Gastrocnemius medialis (tissue), 4 donors: ENCODE results near the gene MORC3. TPM values are rescaled to one million over a fixed set of nuclear protein-coding genes. Genes with fewer than 3 reads are reported as not detected.
"Not testable (repeated sequence)": the region's sequence is repeated elsewhere in the genome, so short reads cannot be mapped to it uniquely, and the experiment has no call there.

Experiments
- ATAC-seq, 2 donors: fragments of 150-250 bp; one replicate each; pipeline ENCODE4 v1.9.1; 2016
- DNase-seq, 2 donors: peaks; one replicate each; pipeline ENCODE4 v3.0.0-alpha.2; 2019
- H3K27ac ChIP-seq, 4 donors: fragments of 200-600 bp; sonication (generic); 1 replicate in 1 of 4; 2 replicates in 3 of 4; pipeline ENCODE4 v1.5.1; 2016 to 2018; ENCODE audit warnings: mild to moderate bottlenecking in 2 of 4, moderate library complexity in 1 of 4
- H3K27me3 ChIP-seq, 3 donors: fragments of 200-600 bp; sonication (generic) in 2 of 3; 1 replicate in 1 of 3; 2 replicates in 2 of 3; pipeline versions ENCODE4 v1.5.1 to v1.6.0; 2016 to 2019; ENCODE audit warnings: mild to moderate bottlenecking in 1 of 3, moderate library complexity in 1 of 3
- H3K36me3 ChIP-seq, 2 donors: fragments of 200-600 bp; sonication (generic) in 1 of 2; one replicate each; pipeline ENCODE4 v1.5.1; 2017 to 2018
- H3K4me1 ChIP-seq, 2 donors: fragments of 200-600 bp; sonication (generic) in 1 of 2; one replicate each; pipeline ENCODE4 v1.5.1; 2016 to 2017; ENCODE audit warnings: mild to moderate bottlenecking in 2 of 2
- H3K4me3 ChIP-seq, 4 donors: fragments of 200-600 bp; sonication (generic) in 3 of 4; 1 replicate in 1 of 4; 2 replicates in 3 of 4; pipeline ENCODE4 v1.5.1; 2016 to 2019; ENCODE audit warnings: mild to moderate bottlenecking in 2 of 4
- H3K9me3 ChIP-seq, 3 donors: fragments of 200-600 bp; sonication (generic) in 2 of 3; 1 replicate in 1 of 3; 2 replicates in 2 of 3; pipeline ENCODE4 v1.5.1; 2016 to 2019
- POLR2A ChIP-seq, 2 donors: fragments of 450-650 bp; IDR thresholded peaks; one replicate each; pipeline ENCODE4 v1.6.1; 2017; ENCODE audit warnings: antibody characterized with exemption in 2 of 2, mild to moderate bottlenecking in 2 of 2, moderate library complexity in 2 of 2
- in situ Hi-C, 4 donors: fragments of 200-750 bp; cut with MboI; loops; one replicate each; pipeline versions ENCODE4 v1.15.0 to v1.8.0; 2017; ENCODE audit warnings: low sequenced_read_pairs in 4 of 4
- intact Hi-C: fragments of 100-400 bp; cut with DNase I; formaldehyde crosslinking; loops from one replicate; pipeline ENCODE4 v1.15.1; 2023; ENCODE audit warnings: low total_unique reads
- total RNA-seq, 4 donors: library from RNA; depleted of rRNA; stranded (reverse); fragments of >200 nt; gene quantifications; one replicate each; pipeline versions ENCODE4 v1.1.0 to v1.2.3, GENCODE V29; 2016
- TF ChIP-seq, protein P1 (sequence below), 5 experiments: fragments of 450-650 bp in 3 of 5; fragments of 200-600 bp in 2 of 5; sonication (generic) in 2 of 5; IDR thresholded peaks in 4 of 5; conservative IDR thresholded peaks in 1 of 5; 1 replicate in 4 of 5; 2 replicates in 1 of 5; pipeline ENCODE4 v1.5.1; 2016 to 2019; ENCODE audit warnings: antibody characterized with exemption in 5 of 5, mild to moderate bottlenecking in 3 of 5, moderate library complexity in 3 of 5

The MORC3 gene
- total RNA-seq, 4 donors from 2014 or later = 28.1 to 35.5 (median 31.7) TPM

DNA sequence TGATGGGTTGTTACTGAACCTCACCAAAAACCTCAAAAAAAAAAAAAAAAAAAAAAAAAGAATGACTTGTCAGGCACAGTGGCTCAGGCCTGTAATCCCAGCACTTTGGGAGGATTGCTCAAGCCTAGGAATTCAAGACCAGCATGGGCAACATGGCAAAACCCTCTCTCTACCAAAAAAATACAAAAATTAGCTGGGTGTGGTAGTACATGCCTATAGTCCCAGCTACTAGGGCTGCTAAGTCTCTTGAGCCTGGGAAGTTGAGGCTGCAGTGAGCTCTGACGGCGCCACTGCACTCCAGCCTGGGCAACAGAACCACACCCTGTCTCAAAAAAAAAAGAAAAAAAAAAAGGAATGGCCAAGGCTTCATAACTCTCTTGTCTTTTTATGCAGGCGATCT, 76.3 kb downstream of the MORC3 start:
- intact Hi-C loops (no loop called here), in situ Hi-C loops (no loop called here)
- DNase-seq (peak in 1 of 2 donors; percentile 12), ATAC-seq (no peak)
- Histone ChIP-seq H3K36me3 (no peaks in the 10 kb centered on the region), H3K27ac (peak overlapping the region; percentile 84 to 92 (median 87)), H3K4me1 (peaks cover 20 to 28% of the 10 kb centered on the region in 2 donors), H3K27me3 (no peaks in the 10 kb centered on the region), H3K9me3 (no peaks in the 10 kb centered on the region), H3K4me3 (no peak overlapping the region)
- TF ChIP-seq POLR2A (IDR thresholded peaks at IDR 0.05) = no peak
- TF ChIP-seq, protein P1, sequence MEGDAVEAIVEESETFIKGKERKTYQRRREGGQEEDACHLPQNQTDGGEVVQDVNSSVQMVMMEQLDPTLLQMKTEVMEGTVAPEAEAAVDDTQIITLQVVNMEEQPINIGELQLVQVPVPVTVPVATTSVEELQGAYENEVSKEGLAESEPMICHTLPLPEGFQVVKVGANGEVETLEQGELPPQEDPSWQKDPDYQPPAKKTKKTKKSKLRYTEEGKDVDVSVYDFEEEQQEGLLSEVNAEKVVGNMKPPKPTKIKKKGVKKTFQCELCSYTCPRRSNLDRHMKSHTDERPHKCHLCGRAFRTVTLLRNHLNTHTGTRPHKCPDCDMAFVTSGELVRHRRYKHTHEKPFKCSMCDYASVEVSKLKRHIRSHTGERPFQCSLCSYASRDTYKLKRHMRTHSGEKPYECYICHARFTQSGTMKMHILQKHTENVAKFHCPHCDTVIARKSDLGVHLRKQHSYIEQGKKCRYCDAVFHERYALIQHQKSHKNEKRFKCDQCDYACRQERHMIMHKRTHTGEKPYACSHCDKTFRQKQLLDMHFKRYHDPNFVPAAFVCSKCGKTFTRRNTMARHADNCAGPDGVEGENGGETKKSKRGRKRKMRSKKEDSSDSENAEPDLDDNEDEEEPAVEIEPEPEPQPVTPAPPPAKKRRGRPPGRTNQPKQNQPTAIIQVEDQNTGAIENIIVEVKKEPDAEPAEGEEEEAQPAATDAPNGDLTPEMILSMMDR (IDR thresholded peaks at IDR 0.05 in 4 of 5, conservative IDR thresholded peaks at IDR 0.05 in 1 of 5) = no peak

DNA sequence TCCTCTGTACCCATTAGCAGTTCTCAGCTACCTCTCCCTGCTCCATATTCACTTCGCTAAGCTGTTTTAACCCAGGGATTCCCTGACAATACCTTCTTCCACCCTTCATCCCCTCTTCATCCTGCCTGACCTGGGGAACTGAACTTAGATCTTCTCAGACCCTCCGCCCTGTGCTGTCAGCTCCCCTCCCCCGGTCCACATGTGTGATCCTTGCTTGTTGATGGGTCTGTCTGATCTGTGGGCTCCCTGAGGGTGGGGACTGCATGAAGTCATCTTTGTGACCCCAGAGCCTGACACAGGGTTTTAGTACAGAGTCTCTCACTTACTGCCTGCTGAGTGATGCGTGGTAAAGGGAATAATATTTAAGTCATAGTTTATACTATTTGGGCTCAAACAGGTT, 77.0 kb downstream of the MORC3 start:
- no peak overlapping the region for H3K4me3 ChIP-seq
- intact Hi-C loops (no loop called here), in situ Hi-C loops (no loop called here)
- no peaks in the 10 kb centered on the region for H3K36me3 ChIP-seq
- ATAC-seq (no peak), DNase-seq (peak in 1 of 2 donors; percentile 21)
- H3K27me3 ChIP-seq = no peaks in the 10 kb centered on the region
- H3K27ac ChIP-seq = peak overlapping the region; percentile 84 to 92 (median 87)
- H3K4me1 ChIP-seq = peaks cover 20 to 28% of the 10 kb centered on the region in 2 donors
- no peaks in the 10 kb centered on the region for H3K9me3 ChIP-seq
- no peak for TF ChIP-seq POLR2A (IDR thresholded peaks at IDR 0.05)
- TF ChIP-seq, protein P1 (IDR thresholded peaks at IDR 0.05 in 4 of 5, conservative IDR thresholded peaks at IDR 0.05 in 1 of 5) = no peak

DNA sequence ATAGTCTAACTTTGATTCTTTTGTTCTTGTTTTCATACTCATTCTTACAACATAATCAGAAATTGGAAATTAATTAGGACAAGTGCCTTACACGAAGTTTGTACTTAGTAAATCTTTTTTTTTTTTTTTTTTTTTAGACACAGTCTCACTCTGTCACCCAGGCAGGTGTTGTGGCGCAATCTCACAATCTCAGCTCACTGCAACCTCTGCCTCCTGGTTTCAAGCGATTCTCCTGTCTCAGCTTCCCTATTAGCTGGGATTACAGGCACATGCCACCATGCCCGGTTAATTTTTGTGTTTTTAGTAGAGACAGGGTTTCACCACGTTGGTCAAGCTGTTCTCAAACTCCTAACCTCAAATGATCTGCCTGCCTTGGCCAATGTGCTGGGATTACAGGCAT, 77.6 kb downstream of the MORC3 start:
- Histone ChIP-seq H3K36me3 (no peaks in the 10 kb centered on the region), H3K27me3 (no peaks in the 10 kb centered on the region), H3K4me1 (peaks cover 20 to 28% of the 10 kb centered on the region in 2 donors), H3K4me3 (no peak overlapping the region), H3K9me3 (no peaks in the 10 kb centered on the region), H3K27ac (peak overlapping the region; percentile 84 to 92 (median 87))
- DNase-seq (peak in 1 of 2 donors; percentile 56), ATAC-seq (no peak)
- TF ChIP-seq, protein P1 (IDR thresholded peaks at IDR 0.05 in 4 of 5, conservative IDR thresholded peaks at IDR 0.05 in 1 of 5) = no peak
- no peak for TF ChIP-seq POLR2A (IDR thresholded peaks at IDR 0.05)
- in situ Hi-C loops (no loop called here), intact Hi-C loops (no loop called here)

DNA sequence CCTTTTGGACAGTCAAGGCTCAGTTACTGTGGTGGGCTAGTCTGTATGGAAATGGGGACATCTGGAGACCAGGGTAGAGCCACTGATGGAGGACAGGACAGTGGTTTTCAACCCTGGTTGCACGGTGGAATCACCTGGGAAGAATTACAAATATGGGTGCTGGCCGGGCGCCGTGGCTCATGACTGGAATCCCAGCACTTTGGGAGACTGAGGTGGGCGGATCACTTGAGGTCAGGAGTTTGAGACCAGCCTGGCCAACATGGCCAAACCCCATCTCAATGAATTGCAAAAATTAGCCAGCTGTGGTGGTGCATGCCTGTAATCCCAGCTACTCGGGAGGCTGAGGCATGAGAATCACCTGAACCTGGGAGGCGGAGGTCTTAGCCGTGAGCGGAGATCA, 79.7 kb downstream of the MORC3 start:
- ATAC-seq, H3K4me3 ChIP-seq, H3K9me3 ChIP-seq, intact Hi-C loops, H3K27me3 ChIP-seq, H3K36me3 ChIP-seq, H3K27ac ChIP-seq: not testable (repeated sequence)
- peaks cover 19 to 24% of the 10 kb centered on the region in 2 donors for H3K4me1 ChIP-seq
- in situ Hi-C loops = loop anchor here in 2 of 4 donors (25.0 kb wide), 1 partner anchor 188 kb away; no protein-coding TSS in a partner anchor
- peak in 1 of 2 donors; percentile 9 for DNase-seq

DNA sequence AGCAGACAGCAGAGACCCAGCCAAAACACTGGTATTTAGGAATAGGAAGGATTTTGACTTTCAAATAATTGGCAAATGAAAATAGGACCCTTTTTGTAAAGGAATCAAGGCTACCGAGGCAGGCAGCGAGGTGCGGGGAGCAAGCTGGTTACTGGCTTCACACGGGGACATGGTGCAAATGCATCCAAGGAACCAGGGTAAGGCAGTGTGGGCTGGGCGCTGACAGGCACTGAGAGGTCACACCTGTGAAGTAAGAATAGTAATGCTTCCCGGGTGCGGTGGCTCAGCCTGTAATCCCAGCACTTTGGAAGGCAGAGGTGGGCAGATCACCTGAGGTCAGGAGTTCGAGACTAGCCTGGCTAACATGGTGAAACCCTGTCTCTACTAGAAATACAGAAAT, 80.7 kb downstream of the MORC3 start:
- Histone ChIP-seq H3K27ac (peak overlapping the region in 1 of 4 donors; percentile 3), H3K4me3 (no peak overlapping the region), H3K27me3 (no peaks in the 10 kb centered on the region), H3K9me3 (no peaks in the 10 kb centered on the region), H3K36me3 (peaks cover 0 to 10% of the 10 kb centered on the region in 2 donors), H3K4me1 (peaks cover 11 to 17% of the 10 kb centered on the region in 2 donors)
- in situ Hi-C loops = loop anchor here in 2 of 4 donors (25.0 kb wide), 1 partner anchor 187 kb away; no protein-coding TSS in a partner anchor
- intact Hi-C loops = no loop called here
- DNase-seq = peak in 1 of 2 donors; percentile 14
- TF ChIP-seq POLR2A (IDR thresholded peaks at IDR 0.05) = no peak
- TF ChIP-seq, protein P1 (IDR thresholded peaks at IDR 0.05 in 4 of 5, conservative IDR thresholded peaks at IDR 0.05 in 1 of 5) = no peak
- no peak for ATAC-seq
